DMS79 (cell line): Measurements from ENCODE around the gene TOM1.
A peak's percentile ranks its signal among the peaks of the same experiment; 100 is the strongest.

Experiments used
- DNase-seq: peaks from one replicate; lab custom pipeline; 2025; lab: John Stamatoyannopoulos, UW

TOM1 gene

GRCh38 chr22:35345808-35346505, 46.3 kb downstream of the TOM1 start:
- no peak for DNase-seq

GRCh38 chr22:35346596-35347220, 47.0 kb downstream of the TOM1 start:
- DNase-seq: no peak

- no peak for DNase-seq
These were observed 47.8 kb downstream of the TOM1 start for GRCh38 chr22:35347462-35347861.

GRCh38 chr22:35348026-35348590, 48.4 kb downstream of the TOM1 start:
- no peak for DNase-seq

- DNase-seq: no peak
These were observed 49.0 kb downstream of the TOM1 start for GRCh38 chr22:35348703-35349102.

GRCh38 chr22:35349368-35349703, 49.6 kb downstream of the TOM1 start:
- DNase-seq: no peak

GRCh38 chr22:35349704-35350538, 50.2 kb downstream of the TOM1 start:
- DNase-seq: peak; percentile 50

GRCh38 chr22:35350539-35351503, 51.1 kb downstream of the TOM1 start:
- peak; percentile 57 for DNase-seq

GRCh38 chr22:35352214-35353111, 52.8 kb downstream of the TOM1 start:
- DNase-seq: no peak

GRCh38 chr22:35353318-35353717, 53.6 kb downstream of the TOM1 start:
- no peak for DNase-seq

- DNase-seq: no peak
These were observed 54.4 kb downstream of the TOM1 start for GRCh38 chr22:35354068-35354467.

- no peak for DNase-seq
These were observed 58.4 kb downstream of the TOM1 start for GRCh38 chr22:35357883-35358621.

- no peak for DNase-seq
These were observed 59.8 kb downstream of the TOM1 start for GRCh38 chr22:35359380-35360065.

GRCh38 chr22:35361001-35361558, 61.4 kb downstream of the TOM1 start:
- no peak for DNase-seq

- no peak for DNase-seq
These were observed 63.9 kb downstream of the TOM1 start for GRCh38 chr22:35363566-35364086.

- DNase-seq: peak; percentile 2
These were observed 64.5 kb downstream of the TOM1 start for GRCh38 chr22:35364230-35364629.

GRCh38 chr22:35367331-35367886, 67.7 kb downstream of the TOM1 start:
- DNase-seq: no peak

GRCh38 chr22:35368386-35368785, 68.7 kb downstream of the TOM1 start:
- DNase-seq: no peak
